ENCODE measurements around the gene NCAPD3.

NCAPD3 gene

DNA sequence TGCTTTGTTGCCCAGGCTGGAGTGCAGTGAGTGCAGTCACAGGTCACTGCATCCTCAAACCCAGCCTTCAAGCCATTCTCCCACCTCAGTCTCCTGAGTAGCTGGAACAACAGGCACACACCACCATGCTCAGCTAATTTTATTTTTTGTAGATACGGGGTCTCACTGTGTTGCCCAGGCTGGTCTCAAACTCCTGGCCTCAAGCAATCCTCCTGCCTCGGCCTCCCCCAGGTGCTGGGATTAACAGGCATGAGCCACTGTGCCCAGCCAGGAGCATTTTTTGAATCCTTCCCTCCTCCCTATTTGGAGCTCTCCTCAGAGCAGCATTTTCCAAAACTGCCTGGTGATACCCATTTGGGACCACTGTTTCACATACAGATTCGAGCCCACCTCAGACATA, 77.2 kb downstream of the NCAPD3 start:
- Histone ChIP-seq H3K27ac (replicated peaks; ENCODE audit: low read length) (no peak overlapping the region), H3K27me3 (ENCODE audit: control insufficient read depth in 3 of 3, insufficient read depth in 3 of 3, low read depth in 1 of 3, low read length in 3 of 3) (no peaks in the 10 kb centered on the region), H3K18ac (ENCODE audit: low read length) (no peak overlapping the region), H3K36me3 (replicated peaks in 1 of 2; ENCODE audit: control insufficient read depth in 2 of 2, insufficient read depth in 2 of 2, low read length in 2 of 2) (peaks cover 43 to 99% of the 10 kb centered on the region in 2 donors), H4K8ac (ENCODE audit: low read depth, low read length) (no peak overlapping the region), H2AK5ac (ENCODE audit: low read depth, low read length) (no peak overlapping the region), H3K4me1 (ENCODE audit: control insufficient read depth in 2 of 2, insufficient read depth in 1 of 2, low read depth in 1 of 2, low read length in 2 of 2) (no peaks in the 10 kb centered on the region), H3K4me3 (ENCODE audit: low read length in 2 of 2) (no peak overlapping the region), H4K91ac (ENCODE audit: low read depth, low read length, poor library complexity) (no peak overlapping the region), H2BK120ac (ENCODE audit: low read depth, low read length) (no peak overlapping the region), H2BK15ac (ENCODE audit: low read length) (no peak overlapping the region), H2BK12ac (ENCODE audit: low read length) (no peak overlapping the region), H3K9me3 (replicated peaks in 1 of 2; ENCODE audit: control insufficient read depth in 2 of 2, insufficient read depth in 1 of 2, low read depth in 1 of 2, low read length in 2 of 2) (peaks cover 8 to 14% of the 10 kb centered on the region in 2 donors), H3K4ac (ENCODE audit: low read length) (no peak overlapping the region), H2BK5ac (ENCODE audit: low read length) (no peak overlapping the region), H3K9ac (ENCODE audit: low read depth, low read length, poor library complexity) (no peak overlapping the region), H3K14ac (ENCODE audit: low read length) (no peak overlapping the region), H3K23ac (ENCODE audit: low read depth, low read length, poor library complexity) (no peak overlapping the region), H3K4me2 (ENCODE audit: insufficient read depth, low read length, poor library complexity, severe bottlenecking) (no peak overlapping the region), H3K79me1 (ENCODE audit: low read depth, low read length) (no peaks in the 10 kb centered on the region), H2AFZ (ENCODE audit: low read length) (no peak overlapping the region)
- DNase-seq (ENCODE audit: low spot score): no peak
- WGBS, 2 donors (ENCODE audit: extremely low coverage in 2 of 2, insufficient read length in 2 of 2, insufficient replicate concordance in 1 of 2): no CpG with 5 or more reads among the region's 3 CpGs

DNA sequence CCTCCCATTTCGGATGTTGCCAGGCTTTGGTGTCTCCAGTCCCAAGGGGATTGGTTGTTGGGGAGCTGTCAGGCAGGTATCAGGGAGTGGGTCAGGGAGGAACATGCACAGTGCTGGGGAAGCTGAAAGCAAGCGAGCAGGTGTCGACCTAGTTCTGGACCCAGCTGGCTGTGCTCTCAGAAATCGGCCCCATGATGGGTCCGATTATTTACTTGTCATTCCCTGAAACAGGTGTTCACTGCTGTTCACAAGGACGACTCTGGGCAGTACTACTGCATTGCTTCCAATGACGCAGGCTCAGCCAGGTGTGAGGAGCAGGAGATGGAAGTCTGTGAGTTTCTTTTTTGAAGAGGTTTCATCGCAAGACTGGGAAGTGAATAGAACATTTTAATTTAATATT, 78.1 kb downstream of the NCAPD3 start:
- Histone ChIP-seq H4K91ac (ENCODE audit: low read depth, low read length, poor library complexity) (no peak overlapping the region), H2BK120ac (ENCODE audit: low read depth, low read length) (no peak overlapping the region), H3K27ac (replicated peaks; ENCODE audit: low read length) (no peak overlapping the region), H2AFZ (ENCODE audit: low read length) (no peak overlapping the region), H2BK15ac (ENCODE audit: low read length) (no peak overlapping the region), H3K36me3 (replicated peaks in 1 of 2; ENCODE audit: control insufficient read depth in 2 of 2, insufficient read depth in 2 of 2, low read length in 2 of 2) (peaks cover 43 to 99% of the 10 kb centered on the region in 2 donors), H3K79me1 (ENCODE audit: low read depth, low read length) (no peaks in the 10 kb centered on the region), H3K9me3 (replicated peaks in 1 of 2; ENCODE audit: control insufficient read depth in 2 of 2, insufficient read depth in 1 of 2, low read depth in 1 of 2, low read length in 2 of 2) (peaks cover 8 to 18% of the 10 kb centered on the region in 2 donors), H3K14ac (ENCODE audit: low read length) (no peak overlapping the region), H3K23ac (ENCODE audit: low read depth, low read length, poor library complexity) (no peak overlapping the region), H2AK5ac (ENCODE audit: low read depth, low read length) (no peak overlapping the region), H3K4ac (ENCODE audit: low read length) (no peak overlapping the region), H3K4me2 (ENCODE audit: insufficient read depth, low read length, poor library complexity, severe bottlenecking) (no peak overlapping the region), H3K4me1 (ENCODE audit: control insufficient read depth in 2 of 2, insufficient read depth in 1 of 2, low read depth in 1 of 2, low read length in 2 of 2) (no peaks in the 10 kb centered on the region), H3K9ac (ENCODE audit: low read depth, low read length, poor library complexity) (no peak overlapping the region), H2BK5ac (ENCODE audit: low read length) (no peak overlapping the region), H4K8ac (ENCODE audit: low read depth, low read length) (no peak overlapping the region), H2BK12ac (ENCODE audit: low read length) (no peak overlapping the region), H3K18ac (ENCODE audit: low read length) (no peak overlapping the region), H3K4me3 (ENCODE audit: low read length in 2 of 2) (no peak overlapping the region), H3K27me3 (ENCODE audit: control insufficient read depth in 3 of 3, insufficient read depth in 3 of 3, low read depth in 1 of 3, low read length in 3 of 3) (no peaks in the 10 kb centered on the region)
- no peak for DNase-seq (ENCODE audit: low spot score)
- no CpG with 5 or more reads among the region's 8 CpGs for WGBS, 2 donors (ENCODE audit: extremely low coverage in 2 of 2, insufficient read length in 2 of 2, insufficient replicate concordance in 1 of 2)

DNA sequence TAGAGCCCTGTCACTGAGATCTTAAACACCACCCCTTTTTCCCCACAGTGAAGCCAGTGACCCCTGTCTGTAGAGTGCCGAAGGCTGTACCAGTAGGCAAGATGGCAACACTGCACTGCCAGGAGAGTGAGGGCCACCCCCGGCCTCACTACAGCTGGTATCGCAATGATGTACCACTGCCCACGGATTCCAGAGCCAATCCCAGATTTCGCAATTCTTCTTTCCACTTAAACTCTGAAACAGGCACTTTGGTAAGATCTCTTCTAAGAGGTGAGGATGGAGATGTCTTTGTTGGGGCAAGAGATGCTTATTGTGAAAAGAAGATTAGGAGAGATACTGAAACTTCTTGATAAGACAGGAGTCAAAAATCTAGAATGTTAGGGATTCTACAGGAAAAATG, 79.0 kb downstream of the NCAPD3 start:
- H2BK120ac ChIP-seq (ENCODE audit: low read depth, low read length): no peak overlapping the region
- H2AFZ ChIP-seq (ENCODE audit: low read length): no peak overlapping the region
- H3K27me3 ChIP-seq (ENCODE audit: control insufficient read depth in 3 of 3, insufficient read depth in 3 of 3, low read depth in 1 of 3, low read length in 3 of 3): no peaks in the 10 kb centered on the region
- no peak overlapping the region for H3K14ac ChIP-seq (ENCODE audit: low read length)
- H2BK12ac ChIP-seq (ENCODE audit: low read length): no peak overlapping the region
- H3K27ac ChIP-seq (replicated peaks; ENCODE audit: low read length): no peak overlapping the region
- H3K18ac ChIP-seq (ENCODE audit: low read length): no peak overlapping the region
- H3K4ac ChIP-seq (ENCODE audit: low read length): no peak overlapping the region
- H4K91ac ChIP-seq (ENCODE audit: low read depth, low read length, poor library complexity): no peak overlapping the region
- H2BK15ac ChIP-seq (ENCODE audit: low read length): no peak overlapping the region
- no peak overlapping the region for H2AK5ac ChIP-seq (ENCODE audit: low read depth, low read length)
- H3K9ac ChIP-seq (ENCODE audit: low read depth, low read length, poor library complexity): no peak overlapping the region
- H3K4me2 ChIP-seq (ENCODE audit: insufficient read depth, low read length, poor library complexity, severe bottlenecking): no peak overlapping the region
- H3K36me3 ChIP-seq (replicated peaks in 1 of 2; ENCODE audit: control insufficient read depth in 2 of 2, insufficient read depth in 2 of 2, low read length in 2 of 2): peaks cover 44 to 97% of the 10 kb centered on the region in 2 donors
- H2BK5ac ChIP-seq (ENCODE audit: low read length): no peak overlapping the region
- no peak overlapping the region for H4K8ac ChIP-seq (ENCODE audit: low read depth, low read length)
- H3K4me3 ChIP-seq (ENCODE audit: low read length in 2 of 2): no peak overlapping the region
- no CpG with 5 or more reads among the region's 5 CpGs for WGBS, 2 donors (ENCODE audit: extremely low coverage in 2 of 2, insufficient read length in 2 of 2, insufficient replicate concordance in 1 of 2)
- peaks cover 0 to under 1% of the 10 kb centered on the region in 2 donors for H3K4me1 ChIP-seq (ENCODE audit: control insufficient read depth in 2 of 2, insufficient read depth in 1 of 2, low read depth in 1 of 2, low read length in 2 of 2)
- DNase-seq (ENCODE audit: low spot score): no peak
- peaks cover 8 to 18% of the 10 kb centered on the region in 2 donors for H3K9me3 ChIP-seq (replicated peaks in 1 of 2; ENCODE audit: control insufficient read depth in 2 of 2, insufficient read depth in 1 of 2, low read depth in 1 of 2, low read length in 2 of 2)
- H3K79me1 ChIP-seq (ENCODE audit: low read depth, low read length): peaks cover 1% of the 10 kb centered on the region
- H3K23ac ChIP-seq (ENCODE audit: low read depth, low read length, poor library complexity): no peak overlapping the region

DNA sequence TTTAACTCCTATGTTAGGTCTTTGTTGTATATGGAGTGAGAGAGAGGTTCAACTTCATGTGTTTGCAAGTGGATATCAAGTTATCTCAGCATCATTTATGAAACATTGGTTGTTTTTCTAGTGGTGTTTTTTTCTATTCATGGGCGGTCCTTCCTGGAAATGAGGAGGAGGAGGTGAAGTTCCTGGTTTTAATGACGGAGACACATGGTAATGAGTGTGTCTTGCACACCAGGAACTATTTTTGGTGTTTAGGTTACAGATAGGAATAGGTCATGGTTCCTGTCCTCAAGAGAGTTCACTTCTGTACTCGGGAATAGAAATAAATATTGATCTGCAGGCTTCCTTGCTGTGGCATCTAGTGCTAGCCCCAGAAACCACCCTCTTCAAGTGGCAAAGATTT, 80.0 kb downstream of the NCAPD3 start:
- Histone ChIP-seq H2AK5ac (ENCODE audit: low read depth, low read length) (no peak overlapping the region), H3K36me3 (replicated peaks in 1 of 2; ENCODE audit: control insufficient read depth in 2 of 2, insufficient read depth in 2 of 2, low read length in 2 of 2) (peaks cover 35 to 87% of the 10 kb centered on the region in 2 donors), H2BK120ac (ENCODE audit: low read depth, low read length) (no peak overlapping the region)

More for the DNA sequence above, 80.0 kb downstream of the NCAPD3 start:
- H3K9ac ChIP-seq (ENCODE audit: low read depth, low read length, poor library complexity): no peak overlapping the region
- no peak overlapping the region for H4K8ac ChIP-seq (ENCODE audit: low read depth, low read length)
- no peak overlapping the region for H2BK5ac ChIP-seq (ENCODE audit: low read length)
- no peak overlapping the region for H2BK15ac ChIP-seq (ENCODE audit: low read length)
- no peak overlapping the region for H4K91ac ChIP-seq (ENCODE audit: low read depth, low read length, poor library complexity)
- H3K27ac ChIP-seq (replicated peaks; ENCODE audit: low read length): no peak overlapping the region
- peaks cover 1 to 6% of the 10 kb centered on the region in 2 donors for H3K4me1 ChIP-seq (ENCODE audit: control insufficient read depth in 2 of 2, insufficient read depth in 1 of 2, low read depth in 1 of 2, low read length in 2 of 2)
- no CpG with 5 or more reads among the region's 3 CpGs for WGBS, 2 donors (ENCODE audit: extremely low coverage in 2 of 2, insufficient read length in 2 of 2, insufficient replicate concordance in 1 of 2)
- H3K9me3 ChIP-seq (replicated peaks in 1 of 2; ENCODE audit: control insufficient read depth in 2 of 2, insufficient read depth in 1 of 2, low read depth in 1 of 2, low read length in 2 of 2): peaks cover 8 to 18% of the 10 kb centered on the region in 2 donors
- no peak overlapping the region for H2BK12ac ChIP-seq (ENCODE audit: low read length)
- H3K23ac ChIP-seq (ENCODE audit: low read depth, low read length, poor library complexity): no peak overlapping the region
- H3K79me1 ChIP-seq (ENCODE audit: low read depth, low read length): peaks cover 1% of the 10 kb centered on the region
- no peaks in the 10 kb centered on the region for H3K27me3 ChIP-seq (ENCODE audit: control insufficient read depth in 3 of 3, insufficient read depth in 3 of 3, low read depth in 1 of 3, low read length in 3 of 3)
- no peak overlapping the region for H3K14ac ChIP-seq (ENCODE audit: low read length)
- no peak overlapping the region for H3K4ac ChIP-seq (ENCODE audit: low read length)
- no peak overlapping the region for H3K18ac ChIP-seq (ENCODE audit: low read length)
- no peak overlapping the region for H3K4me2 ChIP-seq (ENCODE audit: insufficient read depth, low read length, poor library complexity, severe bottlenecking)
- DNase-seq (ENCODE audit: low spot score): no peak
- H2AFZ ChIP-seq (ENCODE audit: low read length): no peak overlapping the region
- H3K4me3 ChIP-seq (ENCODE audit: low read length in 2 of 2): no peak overlapping the region

Measured in neuronal stem cell (in vitro differentiated cells).